Smooth muscle cell (in vitro differentiated cells): Measurements from ENCODE around the gene TRDMT1. TPM values are rescaled to one million over a fixed set of nuclear protein-coding genes. Genes with fewer than 3 reads are reported as not detected.

Source experiments
- DNase-seq: peaks from one replicate; lab custom pipeline; 2025; ENCODE audit not compliant: unreplicated experiment; lab: John Stamatoyannopoulos, UW
- H2AFZ ChIP-seq: fragments of 200-600 bp; sonication (generic); 2 replicates; pipeline ENCODE4 v1.6.0; 2016; ENCODE audit warnings: antibody characterized with exemption, low read depth, mild to moderate bottlenecking
- H3F3A ChIP-seq: fragments of 200-600 bp; sonication (generic); 2 replicates; pipeline ENCODE4 v1.6.0; 2017; ENCODE audit warnings: antibody characterized with exemption, low read depth
- H3K27ac ChIP-seq: fragments of 200-600 bp; sonication (generic); 2 replicates; pipeline ENCODE4 v1.5.1; 2016; ENCODE audit warnings: low read depth, mild to moderate bottlenecking
- H3K27me3 ChIP-seq: fragments of 200-600 bp; sonication (generic); 2 replicates; pipeline ENCODE4 v1.6.1; 2016; ENCODE audit warnings: low read depth, mild to moderate bottlenecking
- H3K36me3 ChIP-seq: fragments of 200-600 bp; sonication (generic); 2 replicates; pipeline ENCODE4 v1.5.1; 2016; ENCODE audit warnings: low read depth
- H3K4me1 ChIP-seq: fragments of 200-600 bp; sonication (generic); 2 replicates; pipeline ENCODE4 v1.5.1; 2016; ENCODE audit warnings: low read depth
- H3K4me2 ChIP-seq: fragments of 200-600 bp; sonication (generic); 2 replicates; pipeline ENCODE4 v1.6.0; 2016; ENCODE audit warnings: mild to moderate bottlenecking
- H3K4me3 ChIP-seq: fragments of 200-600 bp; sonication (generic); 2 replicates; pipeline ENCODE4 v1.5.1; 2016; ENCODE audit warnings: mild to moderate bottlenecking
- H3K79me2 ChIP-seq: fragments of 200-600 bp; sonication (generic); 2 replicates; pipeline ENCODE4 v1.6.0; 2016; ENCODE audit warnings: low read depth, mild to moderate bottlenecking
- H3K9ac ChIP-seq: fragments of 200-600 bp; sonication (generic); 2 replicates; pipeline ENCODE4 v1.6.0; 2016; ENCODE audit warnings: low read depth
- H3K9me3 ChIP-seq: fragments of 200-600 bp; sonication (generic); replicated peaks from 2 replicates; pipeline ENCODE4 v1.5.1; 2016; ENCODE audit warnings: low read depth
- H4K20me1 ChIP-seq: fragments of 200-600 bp; sonication (generic); 2 replicates; pipeline ENCODE4 v1.6.0; 2016; ENCODE audit warnings: low read depth
- WGBS: methylation state at CpG from one replicate; pipeline ENCODE4 v1.1.7; 2016; ENCODE audit warnings: low lambda C conversion rate; 5-methylcytosine and 5-hydroxymethylcytosine counted together
- polyA plus RNA-seq: library from polyadenylated mRNA; unstranded; fragments of >200 nt; fragmentation: Nextera tagmentation; extraction: Ambion mirVana; gene quantifications from 2 replicates; pipeline ENCODE4 v1.2.1, GENCODE V29; 2016
- total RNA-seq: library from RNA; depleted of rRNA; stranded (reverse); fragments of >200 nt; gene quantifications from 2 replicates; pipeline ENCODE4 v1.2.3, GENCODE V29; 2014
- TF ChIP-seq, protein P1 (sequence below): fragments of 200-600 bp; sonication (generic); IDR thresholded peaks from 2 replicates; pipeline ENCODE4 v1.5.1; 2017; ENCODE audit warnings: borderline replicate concordance, mild to moderate bottlenecking, antibody characterized with exemption; ENCODE audit not compliant: insufficient read depth, poor library complexity, severe bottlenecking

TRDMT1 gene
- total and polyA plus RNA-seq, 2 experiments from 2014 or later = 2.5 to 7.3 TPM

DNA sequence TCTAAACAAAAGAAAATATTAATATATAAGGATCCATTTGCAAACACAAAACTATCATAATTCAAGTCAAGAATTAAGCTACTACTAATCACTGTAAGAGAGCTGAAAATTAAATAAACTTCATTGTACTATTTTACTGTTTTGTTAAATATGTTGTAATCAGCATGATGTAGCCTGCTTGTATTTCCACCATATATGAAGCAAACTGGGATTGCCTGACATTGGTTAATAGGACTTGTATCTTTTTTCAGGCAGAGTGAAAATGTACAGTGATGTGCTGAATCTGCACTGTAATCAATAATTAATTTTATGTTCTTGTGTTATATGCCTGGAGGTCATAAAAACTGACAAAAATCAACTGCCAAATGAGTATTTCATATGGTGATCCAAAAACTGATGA is 25.4 kb downstream of the TRDMT1 start:
- Histone ChIP-seq H4K20me1 (no peaks in the 10 kb centered on the region), H3F3A (no peaks in the 10 kb centered on the region), H3K4me2 (no peak overlapping the region), H2AFZ (no peak overlapping the region), H3K36me3 (no peaks in the 10 kb centered on the region), H3K79me2 (no peaks in the 10 kb centered on the region), H3K4me3 (no peak overlapping the region), H3K9me3 (no peaks in the 10 kb centered on the region), H3K9ac (no peak overlapping the region), H3K27me3 (no peaks in the 10 kb centered on the region), H3K27ac (no peak overlapping the region), H3K4me1 (peaks cover 21% of the 10 kb centered on the region)
- no peak for DNase-seq
- TF ChIP-seq, protein P1, sequence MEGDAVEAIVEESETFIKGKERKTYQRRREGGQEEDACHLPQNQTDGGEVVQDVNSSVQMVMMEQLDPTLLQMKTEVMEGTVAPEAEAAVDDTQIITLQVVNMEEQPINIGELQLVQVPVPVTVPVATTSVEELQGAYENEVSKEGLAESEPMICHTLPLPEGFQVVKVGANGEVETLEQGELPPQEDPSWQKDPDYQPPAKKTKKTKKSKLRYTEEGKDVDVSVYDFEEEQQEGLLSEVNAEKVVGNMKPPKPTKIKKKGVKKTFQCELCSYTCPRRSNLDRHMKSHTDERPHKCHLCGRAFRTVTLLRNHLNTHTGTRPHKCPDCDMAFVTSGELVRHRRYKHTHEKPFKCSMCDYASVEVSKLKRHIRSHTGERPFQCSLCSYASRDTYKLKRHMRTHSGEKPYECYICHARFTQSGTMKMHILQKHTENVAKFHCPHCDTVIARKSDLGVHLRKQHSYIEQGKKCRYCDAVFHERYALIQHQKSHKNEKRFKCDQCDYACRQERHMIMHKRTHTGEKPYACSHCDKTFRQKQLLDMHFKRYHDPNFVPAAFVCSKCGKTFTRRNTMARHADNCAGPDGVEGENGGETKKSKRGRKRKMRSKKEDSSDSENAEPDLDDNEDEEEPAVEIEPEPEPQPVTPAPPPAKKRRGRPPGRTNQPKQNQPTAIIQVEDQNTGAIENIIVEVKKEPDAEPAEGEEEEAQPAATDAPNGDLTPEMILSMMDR = no peak

DNA sequence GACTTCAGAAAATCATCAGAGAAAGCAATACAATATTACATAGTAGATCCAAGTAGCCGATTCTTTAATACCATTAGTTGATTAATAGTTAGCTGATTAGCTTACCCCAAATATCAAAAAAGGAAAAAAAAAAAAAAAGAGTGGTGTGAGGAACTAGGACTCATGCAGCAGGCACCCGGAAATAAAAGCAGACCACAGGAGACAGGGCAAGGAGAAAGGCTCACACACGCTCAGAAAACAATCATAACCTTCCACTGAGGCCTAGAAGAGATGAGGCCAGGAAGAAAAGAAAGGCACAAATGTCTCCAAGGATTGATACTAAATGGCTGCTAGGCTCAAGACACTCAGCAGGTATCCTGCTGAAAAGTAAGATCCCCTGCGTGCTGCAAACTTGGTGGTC is 25.9 kb downstream of the TRDMT1 start:
- no peaks in the 10 kb centered on the region for H3K79me2 ChIP-seq
- H3K9ac ChIP-seq = no peak overlapping the region
- no peaks in the 10 kb centered on the region for H3K9me3 ChIP-seq
- no peaks in the 10 kb centered on the region for H3K36me3 ChIP-seq
- no peaks in the 10 kb centered on the region for H3K27me3 ChIP-seq
- peaks cover 26% of the 10 kb centered on the region for H3K4me1 ChIP-seq
- no peak overlapping the region for H3K4me2 ChIP-seq
- H3F3A ChIP-seq = no peaks in the 10 kb centered on the region
- no peaks in the 10 kb centered on the region for H4K20me1 ChIP-seq
- WGBS = 80% methylated on average over 4 of the region's 4 CpGs
- H2AFZ ChIP-seq = peak overlapping the region; percentile 67
- no peak overlapping the region for H3K27ac ChIP-seq
- DNase-seq = no peak
- H3K4me3 ChIP-seq = no peak overlapping the region
- TF ChIP-seq, protein P1 = no peak

DNA sequence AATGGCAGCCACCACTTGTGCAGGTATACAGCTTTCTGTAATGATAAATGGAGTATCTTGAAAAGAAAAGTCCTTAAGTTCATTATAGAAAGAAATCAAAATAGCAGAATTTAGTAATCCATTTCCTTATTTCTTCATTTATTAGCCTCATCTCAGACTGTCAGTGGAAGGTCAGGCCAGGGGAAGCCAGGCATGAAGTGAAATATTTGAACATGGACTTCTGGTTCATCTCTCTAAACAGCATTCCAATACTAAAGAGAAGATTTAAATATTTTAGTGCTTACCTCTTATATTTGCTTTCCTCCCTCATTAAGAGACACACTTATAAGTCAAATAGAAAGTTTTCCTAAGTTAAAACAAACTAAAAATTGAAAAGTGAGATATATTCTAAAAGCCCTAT is 26.8 kb downstream of the TRDMT1 start:
- no peaks in the 10 kb centered on the region for H3F3A ChIP-seq
- H3K4me1 ChIP-seq = peaks cover 26% of the 10 kb centered on the region
- TF ChIP-seq, protein P1 = no peak
- H2AFZ ChIP-seq = no peak overlapping the region
- H3K27ac ChIP-seq = no peak overlapping the region
- no peaks in the 10 kb centered on the region for H3K79me2 ChIP-seq
- H3K4me3 ChIP-seq = no peak overlapping the region
- H3K9ac ChIP-seq = no peak overlapping the region
- DNase-seq = no peak
- H3K4me2 ChIP-seq = no peak overlapping the region
- H4K20me1 ChIP-seq = no peaks in the 10 kb centered on the region
- no peaks in the 10 kb centered on the region for H3K27me3 ChIP-seq
- H3K9me3 ChIP-seq = no peaks in the 10 kb centered on the region
- no peaks in the 10 kb centered on the region for H3K36me3 ChIP-seq

DNA sequence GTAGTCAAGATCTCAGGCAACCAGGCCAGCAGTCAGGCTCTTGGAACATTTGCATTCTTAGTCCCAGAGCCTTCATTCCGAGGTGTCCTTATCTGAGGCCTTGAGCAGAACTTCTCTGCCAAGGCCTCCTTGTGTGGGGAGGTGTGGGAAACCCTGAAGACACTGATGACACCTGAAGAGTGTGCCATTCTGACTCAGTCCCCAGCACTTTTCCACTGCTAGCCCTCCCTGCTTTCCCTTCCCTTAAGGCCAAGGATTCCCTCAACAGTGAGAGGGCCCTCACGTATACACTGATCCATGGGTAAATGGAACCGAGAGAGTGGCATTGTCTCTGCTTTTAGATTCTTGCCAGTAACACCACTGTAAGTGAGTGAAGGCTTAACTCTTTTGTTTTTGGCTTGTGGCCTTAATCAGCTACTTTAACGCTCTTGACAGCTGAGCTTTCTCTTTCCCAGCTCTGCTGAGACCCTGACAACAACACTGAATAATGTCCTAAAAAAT is 30.3 kb downstream of the TRDMT1 start:
- H3K27ac ChIP-seq = peak overlapping the region; percentile 43

More for the DNA sequence above, 30.3 kb downstream of the TRDMT1 start:
- Histone ChIP-seq H3K79me2 (no peaks in the 10 kb centered on the region), H3K9ac (peak overlapping the region; percentile 7), H3K4me3 (no peak overlapping the region), H3F3A (no peaks in the 10 kb centered on the region), H2AFZ (peak overlapping the region; percentile 26), H3K36me3 (no peaks in the 10 kb centered on the region), H3K4me1 (peaks cover 23% of the 10 kb centered on the region), H3K27me3 (no peaks in the 10 kb centered on the region), H3K4me2 (peak overlapping the region; percentile 31), H3K9me3 (no peaks in the 10 kb centered on the region), H4K20me1 (no peaks in the 10 kb centered on the region)
- TF ChIP-seq, protein P1 = no peak
- no peak for DNase-seq
- WGBS = 52% methylated on average over 4 of the region's 4 CpGs
